Keratinocyte (primary cell): ENCODE data around the gene CHCHD6.

Source experiments
- EZH2 ChIP-seq: IDR thresholded peaks from one replicate; pipeline ENCODE4 v1.6.1; 2012; ENCODE audit warnings: inconsistent platforms, mild to moderate bottlenecking, low read length, moderate library complexity
- TF ChIP-seq, protein P1 (sequence below), 3 experiments: IDR thresholded peaks in 1 of 3; conservative IDR thresholded peaks in 1 of 3; optimal IDR thresholded peaks in 1 of 3; 2 replicates in 2 of 3; 3 replicates in 1 of 3; pipeline versions ENCODE3 to v1.5.1; 2011; ENCODE audit warnings: low read length in 3 of 3, mild to moderate bottlenecking in 3 of 3, moderate library complexity in 2 of 3, control low read depth in 1 of 3, inconsistent platforms in 1 of 3; ENCODE audit not compliant: insufficient read depth in 2 of 3; ENCODE audit errors: extremely low read depth in 1 of 3

DNA sequence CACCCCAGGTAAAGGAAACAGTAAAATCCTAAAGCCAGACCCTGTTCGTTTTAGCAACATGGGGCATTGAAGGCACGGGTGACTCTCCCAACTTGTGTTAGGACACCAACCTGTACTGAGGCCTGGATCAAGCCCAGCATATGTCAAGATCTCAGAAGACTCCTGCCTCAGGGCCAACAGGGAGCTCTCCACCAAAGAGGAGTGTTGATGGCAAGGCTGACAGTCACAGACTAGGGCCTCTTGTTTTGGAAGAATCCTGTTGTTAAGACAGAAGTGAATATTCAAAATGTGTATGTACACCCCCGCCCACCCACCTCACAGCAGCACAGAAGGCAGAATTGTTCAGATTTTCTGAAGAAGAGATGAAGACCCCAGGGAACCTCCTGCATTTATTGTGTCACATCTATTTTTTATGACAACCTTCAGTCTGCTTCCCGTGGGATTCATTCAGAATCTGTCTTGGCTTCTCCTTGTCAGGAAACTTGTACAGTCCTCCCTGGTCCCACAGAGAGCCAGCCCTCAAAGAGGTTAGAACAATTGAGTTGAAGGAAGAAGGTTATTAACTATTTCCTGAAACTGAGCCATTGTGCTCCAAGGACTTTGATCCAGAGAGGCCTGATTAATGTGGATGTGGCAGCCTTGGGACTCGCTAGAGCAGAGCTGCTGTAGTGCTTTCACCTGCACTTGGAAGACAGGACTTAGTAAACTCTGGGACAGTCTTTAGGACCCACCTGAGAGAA lies 217.2 kb downstream of the CHCHD6 start:
- TF ChIP-seq, protein P1, sequence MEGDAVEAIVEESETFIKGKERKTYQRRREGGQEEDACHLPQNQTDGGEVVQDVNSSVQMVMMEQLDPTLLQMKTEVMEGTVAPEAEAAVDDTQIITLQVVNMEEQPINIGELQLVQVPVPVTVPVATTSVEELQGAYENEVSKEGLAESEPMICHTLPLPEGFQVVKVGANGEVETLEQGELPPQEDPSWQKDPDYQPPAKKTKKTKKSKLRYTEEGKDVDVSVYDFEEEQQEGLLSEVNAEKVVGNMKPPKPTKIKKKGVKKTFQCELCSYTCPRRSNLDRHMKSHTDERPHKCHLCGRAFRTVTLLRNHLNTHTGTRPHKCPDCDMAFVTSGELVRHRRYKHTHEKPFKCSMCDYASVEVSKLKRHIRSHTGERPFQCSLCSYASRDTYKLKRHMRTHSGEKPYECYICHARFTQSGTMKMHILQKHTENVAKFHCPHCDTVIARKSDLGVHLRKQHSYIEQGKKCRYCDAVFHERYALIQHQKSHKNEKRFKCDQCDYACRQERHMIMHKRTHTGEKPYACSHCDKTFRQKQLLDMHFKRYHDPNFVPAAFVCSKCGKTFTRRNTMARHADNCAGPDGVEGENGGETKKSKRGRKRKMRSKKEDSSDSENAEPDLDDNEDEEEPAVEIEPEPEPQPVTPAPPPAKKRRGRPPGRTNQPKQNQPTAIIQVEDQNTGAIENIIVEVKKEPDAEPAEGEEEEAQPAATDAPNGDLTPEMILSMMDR (optimal IDR thresholded peaks at IDR 0.05 in 1 of 3, IDR thresholded peaks at IDR 0.05 in 1 of 3, conservative IDR thresholded peaks at IDR 0.05 in 1 of 3; ENCODE audit: extremely low read depth in 1 of 3, insufficient read depth in 2 of 3, low read length in 3 of 3) = no peak
- TF ChIP-seq EZH2 = no peak
